ENCODE data around the gene FAM107B. TPM values are rescaled to one million over a fixed set of nuclear protein-coding genes. Genes with fewer than 3 reads are reported as not detected.

The FAM107B gene
- total RNA-seq, 1 experiment from 2014 or later: 144 TPM

GRCh38 chr10:14727465-14727864 lies 47.2 kb downstream of the FAM107B start:
- Histone ChIP-seq H3K9me2 (ENCODE audit: insufficient read depth) (no peaks in the 10 kb centered on the region), H3F3A (ENCODE audit: insufficient read depth, low read depth) (no peaks in the 10 kb centered on the region), H3K27ac (no peak overlapping the region), H3K79me2 (ENCODE audit: low read depth) (no peaks in the 10 kb centered on the region), H3K4me2 (no peak overlapping the region), H4K20me1 (ENCODE audit: insufficient read depth) (no peaks in the 10 kb centered on the region), H2AFZ (no peak overlapping the region), H3K36me3 (ENCODE audit: low read depth) (no peaks in the 10 kb centered on the region), H3K9me3 (ENCODE audit: insufficient read depth, low read depth) (no peaks in the 10 kb centered on the region), H3K4me3 (no peak overlapping the region), H3K27me3 (ENCODE audit: insufficient read depth, low read depth) (no peaks in the 10 kb centered on the region), H3K4me1 (replicated peaks; ENCODE audit: insufficient read depth) (no peaks in the 10 kb centered on the region)
- TF ChIP-seq, protein P1, sequence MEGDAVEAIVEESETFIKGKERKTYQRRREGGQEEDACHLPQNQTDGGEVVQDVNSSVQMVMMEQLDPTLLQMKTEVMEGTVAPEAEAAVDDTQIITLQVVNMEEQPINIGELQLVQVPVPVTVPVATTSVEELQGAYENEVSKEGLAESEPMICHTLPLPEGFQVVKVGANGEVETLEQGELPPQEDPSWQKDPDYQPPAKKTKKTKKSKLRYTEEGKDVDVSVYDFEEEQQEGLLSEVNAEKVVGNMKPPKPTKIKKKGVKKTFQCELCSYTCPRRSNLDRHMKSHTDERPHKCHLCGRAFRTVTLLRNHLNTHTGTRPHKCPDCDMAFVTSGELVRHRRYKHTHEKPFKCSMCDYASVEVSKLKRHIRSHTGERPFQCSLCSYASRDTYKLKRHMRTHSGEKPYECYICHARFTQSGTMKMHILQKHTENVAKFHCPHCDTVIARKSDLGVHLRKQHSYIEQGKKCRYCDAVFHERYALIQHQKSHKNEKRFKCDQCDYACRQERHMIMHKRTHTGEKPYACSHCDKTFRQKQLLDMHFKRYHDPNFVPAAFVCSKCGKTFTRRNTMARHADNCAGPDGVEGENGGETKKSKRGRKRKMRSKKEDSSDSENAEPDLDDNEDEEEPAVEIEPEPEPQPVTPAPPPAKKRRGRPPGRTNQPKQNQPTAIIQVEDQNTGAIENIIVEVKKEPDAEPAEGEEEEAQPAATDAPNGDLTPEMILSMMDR (conservative IDR thresholded peaks at IDR 0.05): no peak
- TF ChIP-seq EZH2 (IDR thresholded peaks at IDR 0.05; ENCODE audit: low read depth): no peak
- intact Hi-C loops (cut with micrococcal nuclease; ENCODE audit: unreplicated experiment): no loop called here
- ChIA-PET POLR2A (ENCODE audit: unreplicated experiment) (no interaction called here), CTCF (no interaction called here)
- BruUV-seq (replicated peaks): no TSS peak
- DNase-seq: no peak

- TF ChIP-seq, protein P1 (conservative IDR thresholded peaks at IDR 0.05): no peak
- no peak for TF ChIP-seq EZH2 (IDR thresholded peaks at IDR 0.05; ENCODE audit: low read depth)
- Histone ChIP-seq H4K20me1 (ENCODE audit: insufficient read depth) (no peaks in the 10 kb centered on the region), H3K4me1 (replicated peaks; ENCODE audit: insufficient read depth) (no peaks in the 10 kb centered on the region), H3K4me3 (no peak overlapping the region), H3K9me2 (ENCODE audit: insufficient read depth) (no peaks in the 10 kb centered on the region), H3K36me3 (ENCODE audit: low read depth) (no peaks in the 10 kb centered on the region), H3K79me2 (ENCODE audit: low read depth) (no peaks in the 10 kb centered on the region), H3K27ac (no peak overlapping the region), H3K27me3 (ENCODE audit: insufficient read depth, low read depth) (no peaks in the 10 kb centered on the region), H2AFZ (no peak overlapping the region), H3K4me2 (no peak overlapping the region), H3K9me3 (ENCODE audit: insufficient read depth, low read depth) (no peaks in the 10 kb centered on the region), H3F3A (ENCODE audit: insufficient read depth, low read depth) (no peaks in the 10 kb centered on the region)
- intact Hi-C loops (cut with micrococcal nuclease; ENCODE audit: unreplicated experiment): no loop called here
- ChIA-PET POLR2A (ENCODE audit: unreplicated experiment) (no interaction called here), CTCF (interaction anchor here (0.7 kb wide), 1 partner anchor 9 kb away, joined by 5 read pairs; no protein-coding TSS in a partner anchor)
- DNase-seq: no peak
- no TSS peak for BruUV-seq (replicated peaks)
Observed at GRCh38 chr10:14724931-14725330, 49.8 kb downstream of the FAM107B start.

DNA sequence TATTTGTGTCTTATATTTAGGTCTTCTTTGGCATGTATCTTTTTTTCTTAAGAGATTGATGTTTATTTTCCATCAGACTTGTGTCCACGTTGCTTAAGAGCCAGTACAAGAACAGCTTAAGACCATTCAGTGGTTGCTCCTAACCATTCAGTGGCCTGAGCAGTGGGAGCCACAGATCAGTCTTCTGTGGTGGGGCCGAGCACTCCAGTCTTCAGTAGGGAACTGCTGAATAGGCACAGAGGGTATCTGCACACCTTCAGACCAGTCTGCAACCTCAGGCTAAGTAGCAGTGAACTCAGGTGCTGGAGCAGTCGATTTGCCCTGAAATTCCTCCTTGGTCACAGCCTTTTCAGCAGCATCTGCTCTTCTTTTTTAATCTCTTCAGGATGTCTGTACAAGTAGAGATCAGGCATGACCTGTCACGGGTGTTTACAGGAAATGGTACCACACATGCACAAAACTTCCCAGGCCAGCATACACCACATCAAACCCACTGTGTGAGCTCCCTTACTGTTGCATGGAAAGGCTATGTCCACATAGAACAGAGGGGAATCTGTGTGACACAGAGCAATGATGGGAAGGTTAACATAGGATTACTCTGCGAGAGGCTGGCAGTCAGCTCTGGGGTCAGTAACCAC lies 51.5 kb downstream of the FAM107B start:
- no peaks in the 10 kb centered on the region for H3K27me3 ChIP-seq (ENCODE audit: insufficient read depth, low read depth)
- H4K20me1 ChIP-seq (ENCODE audit: insufficient read depth): no peaks in the 10 kb centered on the region
- no peaks in the 10 kb centered on the region for H3F3A ChIP-seq (ENCODE audit: insufficient read depth, low read depth)
- no peaks in the 10 kb centered on the region for H3K36me3 ChIP-seq (ENCODE audit: low read depth)
- no peaks in the 10 kb centered on the region for H3K9me3 ChIP-seq (ENCODE audit: insufficient read depth, low read depth)
- no peak overlapping the region for H3K4me2 ChIP-seq
- CTCF ChIA-PET: no interaction called here
- TF ChIP-seq EZH2 (IDR thresholded peaks at IDR 0.05; ENCODE audit: low read depth): no peak
- TF ChIP-seq, protein P1 (conservative IDR thresholded peaks at IDR 0.05): no peak
- intact Hi-C loops (cut with micrococcal nuclease; ENCODE audit: unreplicated experiment): no loop called here
- H3K4me3 ChIP-seq: no peak overlapping the region
- no TSS peak for BruUV-seq (replicated peaks)
- no peak for DNase-seq
- no peaks in the 10 kb centered on the region for H3K4me1 ChIP-seq (replicated peaks; ENCODE audit: insufficient read depth)
- H2AFZ ChIP-seq: no peak overlapping the region
- H3K27ac ChIP-seq: no peak overlapping the region
- H3K9me2 ChIP-seq (ENCODE audit: insufficient read depth): no peaks in the 10 kb centered on the region
- no peaks in the 10 kb centered on the region for H3K79me2 ChIP-seq (ENCODE audit: low read depth)
- POLR2A ChIA-PET (ENCODE audit: unreplicated experiment): no interaction called here

All from PC-9 (cell line).